Calu3 (cell line): ENCODE data around the gene CCDC187. TPM values are rescaled to one million over a fixed set of nuclear protein-coding genes. Genes with fewer than 3 reads are reported as not detected.
A peak's percentile ranks its signal among the peaks of the same experiment; 100 is the strongest.

Experiments
- BruUV-seq: library from RNA; stranded (reverse); fragments of 400-500 nt; replicated peaks from 2 replicates; lab custom pipeline; 2021; lab: Mats Ljungman, UMichigan
- CTCF ChIA-PET: fragments of 300-600 bp; sonication (Branson Sonifier 250); formaldehyde crosslinking; loops from one replicate; lab custom pipeline; 2022; ENCODE audit warnings: antibody characterized with exemption; lab: Charles Lee
- DNase-seq: peaks from one replicate; pipeline ENCODE4 v3.0.0; 2022
- H3K27ac Mint-ChIP-seq: one replicate; pipeline ENCODE4 v1.8.0; 2022; ENCODE audit warnings: mixed read lengths; ENCODE audit not compliant: unreplicated experiment
- H3K27me3 Mint-ChIP-seq: one replicate; pipeline ENCODE4 v1.8.0; 2022; ENCODE audit warnings: mixed read lengths; ENCODE audit not compliant: unreplicated experiment
- H3K36me3 Mint-ChIP-seq: one replicate; pipeline ENCODE4 v1.8.0; 2022; ENCODE audit warnings: mild to moderate bottlenecking, moderate library complexity, mixed read lengths; ENCODE audit not compliant: insufficient read depth, unreplicated experiment
- H3K4me1 Mint-ChIP-seq: one replicate; pipeline ENCODE4 v1.8.0; 2022; ENCODE audit warnings: mild to moderate bottlenecking, low read depth, mixed read lengths; ENCODE audit not compliant: unreplicated experiment
- H3K4me3 Mint-ChIP-seq: one replicate; pipeline ENCODE4 v1.8.0; 2022; ENCODE audit warnings: mild to moderate bottlenecking, low read depth, moderate library complexity, mixed read lengths; ENCODE audit not compliant: unreplicated experiment
- H3K9me3 Mint-ChIP-seq: one replicate; pipeline ENCODE4 v1.8.0; 2022; ENCODE audit warnings: low read depth, mixed read lengths; ENCODE audit not compliant: unreplicated experiment
- intact Hi-C: fragments of 100-400 bp; cut with micrococcal nuclease; formaldehyde crosslinking; loops from one replicate; pipeline ENCODE4 v1.10.0; 2022; ENCODE audit not compliant: unreplicated experiment
- total RNA-seq: library from RNA; stranded (reverse); gene quantifications from 2 replicates; pipeline ENCODE4 v1.2.3, GENCODE V29; 2022
- TF ChIP-seq, protein P1 (sequence below): fragments of 200-600 bp; IDR thresholded peaks from one replicate; pipeline ENCODE4 v1.8.0; 2022; ENCODE audit warnings: antibody characterized with exemption; ENCODE audit not compliant: unreplicated experiment

The CCDC187 gene
- total RNA-seq, 1 experiment from 2014 or later, result 0.73 TPM

DNA sequence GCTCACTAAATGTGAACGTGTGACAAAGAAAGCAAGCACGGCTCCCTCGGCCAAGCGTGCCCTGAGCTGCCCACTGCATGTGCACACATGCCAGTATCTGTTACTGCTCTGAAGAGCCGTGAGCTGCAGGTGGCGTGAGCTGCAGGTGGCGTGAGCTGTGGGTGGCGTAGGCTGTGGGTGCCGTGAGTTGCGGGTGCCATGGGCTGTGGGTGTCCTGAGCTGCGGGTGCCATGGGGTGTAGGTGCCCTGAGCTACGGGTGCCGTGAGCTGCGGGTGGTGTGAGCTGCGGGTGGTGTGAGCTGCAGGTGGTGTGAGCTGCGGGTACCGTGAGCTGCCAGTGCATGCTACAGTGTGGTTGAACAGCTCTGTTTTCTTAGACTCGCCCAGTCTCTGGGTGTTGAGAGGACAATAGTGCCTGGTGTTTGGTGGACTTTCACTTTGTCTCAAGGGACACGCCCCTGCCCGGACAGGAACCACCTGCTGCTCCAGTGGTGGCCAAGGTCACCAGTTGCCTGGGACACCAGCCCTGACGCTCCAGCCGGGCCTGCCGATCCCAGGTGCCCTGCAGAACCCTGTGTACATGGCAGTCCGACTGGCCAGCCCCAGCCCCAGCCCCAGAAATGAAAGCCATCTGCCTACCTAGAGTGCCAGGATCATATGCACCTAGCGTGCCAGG, 6.7 kb downstream of the CCDC187 start:
- CTCF ChIA-PET, result interaction anchor here (1.1 kb wide), 1 partner anchor 37 kb away, joined by 3 read pairs; no protein-coding TSS in a partner anchor

DNA sequence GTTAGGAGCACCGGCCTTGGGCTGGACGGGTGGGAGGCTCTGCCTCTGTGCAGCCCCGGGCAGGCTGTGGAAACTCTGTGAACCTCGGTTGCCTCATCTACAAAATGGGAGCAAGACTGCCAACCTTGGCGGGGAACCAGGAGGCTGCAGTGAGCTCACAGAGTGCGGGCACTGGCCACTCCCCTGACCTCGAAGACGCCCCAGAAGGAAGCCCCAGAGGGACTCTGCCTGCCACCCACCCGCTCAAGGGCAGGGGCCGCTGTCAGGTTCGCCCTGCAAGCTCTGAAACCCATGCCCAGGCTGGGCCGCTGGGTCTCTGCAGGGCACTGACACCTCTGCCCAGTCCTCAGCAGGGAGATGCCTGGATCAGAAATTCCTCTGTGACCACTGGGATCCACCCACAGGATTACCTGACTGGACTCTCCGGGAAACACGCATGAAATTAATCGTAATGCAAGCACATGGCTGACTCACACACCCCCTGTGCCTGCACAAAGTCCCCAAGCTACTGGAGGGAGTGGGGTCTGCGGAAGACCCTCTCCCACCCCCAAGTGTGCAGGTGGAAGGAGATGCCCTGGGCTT, 7.4 kb downstream of the CCDC187 start:
- no peaks in the 10 kb centered on the region for H3K4me1 Mint-ChIP-seq
- H3K36me3 Mint-ChIP-seq, result no peaks in the 10 kb centered on the region
- H3K27me3 Mint-ChIP-seq, result no peaks in the 10 kb centered on the region
- CTCF ChIA-PET, result interaction anchor here (1.1 kb wide), 1 partner anchor 38 kb away, joined by 3 read pairs; no protein-coding TSS in a partner anchor
- intact Hi-C loops, result no loop called here
- DNase-seq, result no peak
- no peak overlapping the region for H3K27ac Mint-ChIP-seq
- H3K4me3 Mint-ChIP-seq, result peak overlapping the region; percentile 49
- no TSS peak for BruUV-seq
- TF ChIP-seq, protein P1, sequence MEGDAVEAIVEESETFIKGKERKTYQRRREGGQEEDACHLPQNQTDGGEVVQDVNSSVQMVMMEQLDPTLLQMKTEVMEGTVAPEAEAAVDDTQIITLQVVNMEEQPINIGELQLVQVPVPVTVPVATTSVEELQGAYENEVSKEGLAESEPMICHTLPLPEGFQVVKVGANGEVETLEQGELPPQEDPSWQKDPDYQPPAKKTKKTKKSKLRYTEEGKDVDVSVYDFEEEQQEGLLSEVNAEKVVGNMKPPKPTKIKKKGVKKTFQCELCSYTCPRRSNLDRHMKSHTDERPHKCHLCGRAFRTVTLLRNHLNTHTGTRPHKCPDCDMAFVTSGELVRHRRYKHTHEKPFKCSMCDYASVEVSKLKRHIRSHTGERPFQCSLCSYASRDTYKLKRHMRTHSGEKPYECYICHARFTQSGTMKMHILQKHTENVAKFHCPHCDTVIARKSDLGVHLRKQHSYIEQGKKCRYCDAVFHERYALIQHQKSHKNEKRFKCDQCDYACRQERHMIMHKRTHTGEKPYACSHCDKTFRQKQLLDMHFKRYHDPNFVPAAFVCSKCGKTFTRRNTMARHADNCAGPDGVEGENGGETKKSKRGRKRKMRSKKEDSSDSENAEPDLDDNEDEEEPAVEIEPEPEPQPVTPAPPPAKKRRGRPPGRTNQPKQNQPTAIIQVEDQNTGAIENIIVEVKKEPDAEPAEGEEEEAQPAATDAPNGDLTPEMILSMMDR, result no peak
- H3K9me3 Mint-ChIP-seq, result no peaks in the 10 kb centered on the region

More for the DNA sequence above, 6.7 kb downstream of the CCDC187 start:
- H3K4me1 Mint-ChIP-seq, result no peaks in the 10 kb centered on the region
- H3K4me3 Mint-ChIP-seq, result peak overlapping the region; percentile 49
- intact Hi-C loops, result no loop called here
- no peaks in the 10 kb centered on the region for H3K36me3 Mint-ChIP-seq
- DNase-seq, result peak; percentile 58
- TF ChIP-seq, protein P1, result no peak
- no peaks in the 10 kb centered on the region for H3K27me3 Mint-ChIP-seq
- no peaks in the 10 kb centered on the region for H3K9me3 Mint-ChIP-seq
- H3K27ac Mint-ChIP-seq, result no peak overlapping the region
- no TSS peak for BruUV-seq

DNA sequence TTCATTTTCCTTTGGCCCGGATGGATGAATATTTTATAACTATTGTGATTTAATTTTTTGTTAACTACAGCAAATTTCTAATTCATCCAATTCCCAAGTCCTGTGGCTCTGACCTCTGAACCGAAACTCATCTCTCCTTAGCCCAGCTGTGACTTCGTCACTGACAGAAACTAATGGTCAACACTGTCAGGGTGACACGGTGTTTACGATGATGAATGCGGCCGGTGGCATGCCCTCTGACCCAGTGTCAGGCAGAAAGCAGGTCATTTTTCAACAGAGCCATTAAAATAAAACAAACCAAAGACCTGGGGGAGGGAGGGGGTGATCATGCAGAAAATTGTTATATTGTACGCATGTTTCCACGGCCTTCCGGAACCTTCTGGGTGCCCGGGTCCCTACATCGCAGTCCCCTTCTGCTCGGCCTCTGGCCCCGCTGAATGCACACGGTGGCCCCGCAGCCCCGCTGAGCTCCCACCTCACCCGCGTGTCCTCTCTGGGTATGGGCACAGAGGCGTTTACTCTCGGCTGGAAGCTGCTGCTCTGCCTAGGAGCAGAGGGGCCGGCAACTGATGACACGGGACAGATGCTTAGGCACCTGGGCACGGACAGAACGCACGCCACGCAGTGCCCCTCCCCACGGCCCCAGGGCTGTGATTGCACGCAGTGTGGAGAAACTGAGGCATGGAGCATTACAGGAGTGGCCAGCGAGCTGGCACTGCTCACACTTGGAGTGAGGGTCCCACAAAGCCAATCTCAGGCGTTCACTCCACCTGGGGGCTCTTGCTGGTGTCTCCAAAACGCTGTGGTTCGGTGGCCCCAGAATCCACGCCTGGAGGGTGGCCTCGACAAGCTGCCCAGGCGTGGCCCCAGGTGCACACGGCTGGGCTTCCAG, 8.1 kb downstream of the CCDC187 start:
- no peak overlapping the region for H3K27ac Mint-ChIP-seq
- CTCF ChIA-PET, result no interaction called here
- BruUV-seq, result no TSS peak
- no peaks in the 10 kb centered on the region for H3K4me1 Mint-ChIP-seq
- no peaks in the 10 kb centered on the region for H3K9me3 Mint-ChIP-seq
- DNase-seq, result no peak
- H3K27me3 Mint-ChIP-seq, result no peaks in the 10 kb centered on the region
- no peaks in the 10 kb centered on the region for H3K36me3 Mint-ChIP-seq
- TF ChIP-seq, protein P1, result no peak
- intact Hi-C loops, result no loop called here
- no peak overlapping the region for H3K4me3 Mint-ChIP-seq

DNA sequence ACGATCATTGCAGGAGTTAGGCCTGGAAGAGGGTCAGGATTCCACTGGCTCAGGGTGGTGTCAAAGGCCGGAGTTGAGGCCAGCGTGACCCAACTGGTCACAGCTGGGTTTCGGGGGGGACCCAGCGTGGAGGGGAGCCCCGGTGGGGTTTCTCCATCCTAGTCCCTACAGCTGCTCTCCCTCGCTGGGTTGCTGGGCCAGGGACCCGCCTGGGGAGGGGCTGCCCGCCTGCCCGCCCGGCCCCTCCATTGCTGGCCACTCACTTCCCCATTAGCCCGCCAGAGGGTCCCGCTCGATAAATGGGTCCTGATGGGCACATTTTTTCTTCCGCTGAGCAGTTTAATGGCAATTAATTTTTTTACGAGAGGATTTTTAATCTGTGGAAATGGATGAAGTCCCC, 8.8 kb downstream of the CCDC187 start:
- CTCF ChIA-PET, result no interaction called here
- Mint-ChIP-seq H3K4me3 (no peak overlapping the region), H3K27ac (no peak overlapping the region), H3K36me3 (no peaks in the 10 kb centered on the region), H3K4me1 (no peaks in the 10 kb centered on the region), H3K27me3 (no peaks in the 10 kb centered on the region), H3K9me3 (no peaks in the 10 kb centered on the region)
- intact Hi-C loops, result no loop called here
- TF ChIP-seq, protein P1, result no peak
- no peak for DNase-seq
- no TSS peak for BruUV-seq
